Neutrophil (primary cell): ENCODE results near the gene PPP6R2.

Source experiments
- H3K27ac ChIP-seq: fragments of 200-600 bp; sonication (generic); 2 replicates; pipeline ENCODE4 v1.5.1; 2016; ENCODE audit warnings: mild to moderate bottlenecking, moderate library complexity
- H3K27me3 ChIP-seq: fragments of 200-600 bp; sonication (generic); 2 replicates; pipeline ENCODE4 v1.6.0; 2016; ENCODE audit warnings: mild to moderate bottlenecking
- H3K36me3 ChIP-seq: fragments of 200-600 bp; sonication (generic); 2 replicates; pipeline ENCODE4 v1.5.1; 2017
- H3K4me1 ChIP-seq, 2 experiments: fragments of 200-600 bp in 1 of 2; sonication (generic) in 1 of 2; 1 replicate in 1 of 2; 2 replicates in 1 of 2; pipeline versions ENCODE4 v1.5.1 to v1.6.1; 2013 to 2016; ENCODE audit warnings: low read depth in 1 of 2, low read length in 1 of 2, mild to moderate bottlenecking in 1 of 2, moderate library complexity in 1 of 2; ENCODE audit not compliant: control insufficient read depth in 1 of 2, insufficient read depth in 1 of 2
- H3K4me3 ChIP-seq, 2 experiments: fragments of 200-600 bp in 1 of 2; sonication (generic) in 1 of 2; 1 replicate in 1 of 2; 2 replicates in 1 of 2; pipeline ENCODE4 v1.5.1; 2013 to 2016; ENCODE audit warnings: low read depth in 1 of 2, low read length in 1 of 2, mild to moderate bottlenecking in 1 of 2, moderate library complexity in 1 of 2
- H3K9me3 ChIP-seq: fragments of 200-600 bp; sonication (generic); 2 replicates; pipeline ENCODE4 v1.5.1; 2016
- TF ChIP-seq, protein P1 (sequence below): fragments of 200-600 bp; sonication (generic); IDR thresholded peaks from 2 replicates; pipeline ENCODE4 v1.5.1; 2016; ENCODE audit warnings: antibody characterized with exemption

Gene PPP6R2

DNA sequence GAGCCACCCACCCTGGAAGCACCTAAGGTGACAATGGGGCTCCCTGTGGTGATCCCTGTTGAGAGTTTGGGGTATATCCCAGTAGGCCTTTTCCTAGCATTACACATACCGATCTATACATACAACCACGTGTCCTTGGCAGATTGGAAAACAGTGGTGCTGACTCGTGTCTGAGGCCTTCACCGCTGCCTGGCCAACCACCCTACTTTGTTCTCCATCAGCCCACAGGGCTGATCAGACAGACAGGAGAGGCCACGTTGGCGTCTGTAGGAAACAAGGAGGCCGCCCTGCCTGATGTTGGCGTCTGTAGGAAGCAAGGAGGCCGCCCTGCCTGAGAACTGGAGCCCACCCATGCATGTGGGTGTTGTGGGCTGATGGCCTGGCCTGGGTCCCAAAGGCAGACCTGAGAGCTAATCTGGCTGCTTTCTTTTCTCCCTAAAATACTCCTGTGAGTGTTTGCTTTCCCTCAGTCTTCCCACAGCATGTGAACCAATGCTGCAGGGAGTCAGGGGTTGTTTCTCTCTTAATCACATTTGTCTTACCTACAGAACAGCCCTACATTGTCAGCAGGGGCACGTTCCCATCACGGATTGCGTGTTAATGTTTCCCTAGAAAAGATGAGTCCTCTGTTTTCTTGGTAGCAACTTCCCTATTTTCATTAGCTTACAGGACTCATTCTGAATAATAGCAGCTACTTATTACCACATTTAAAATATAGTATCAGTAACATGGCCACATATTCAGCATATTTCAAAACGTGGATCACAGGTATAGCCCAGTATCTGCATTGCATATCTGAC, 74.5 kb downstream of the PPP6R2 start:
- no peaks in the 10 kb centered on the region for H3K27me3 ChIP-seq
- no peak overlapping the region for H3K4me3 ChIP-seq
- TF ChIP-seq, protein P1, sequence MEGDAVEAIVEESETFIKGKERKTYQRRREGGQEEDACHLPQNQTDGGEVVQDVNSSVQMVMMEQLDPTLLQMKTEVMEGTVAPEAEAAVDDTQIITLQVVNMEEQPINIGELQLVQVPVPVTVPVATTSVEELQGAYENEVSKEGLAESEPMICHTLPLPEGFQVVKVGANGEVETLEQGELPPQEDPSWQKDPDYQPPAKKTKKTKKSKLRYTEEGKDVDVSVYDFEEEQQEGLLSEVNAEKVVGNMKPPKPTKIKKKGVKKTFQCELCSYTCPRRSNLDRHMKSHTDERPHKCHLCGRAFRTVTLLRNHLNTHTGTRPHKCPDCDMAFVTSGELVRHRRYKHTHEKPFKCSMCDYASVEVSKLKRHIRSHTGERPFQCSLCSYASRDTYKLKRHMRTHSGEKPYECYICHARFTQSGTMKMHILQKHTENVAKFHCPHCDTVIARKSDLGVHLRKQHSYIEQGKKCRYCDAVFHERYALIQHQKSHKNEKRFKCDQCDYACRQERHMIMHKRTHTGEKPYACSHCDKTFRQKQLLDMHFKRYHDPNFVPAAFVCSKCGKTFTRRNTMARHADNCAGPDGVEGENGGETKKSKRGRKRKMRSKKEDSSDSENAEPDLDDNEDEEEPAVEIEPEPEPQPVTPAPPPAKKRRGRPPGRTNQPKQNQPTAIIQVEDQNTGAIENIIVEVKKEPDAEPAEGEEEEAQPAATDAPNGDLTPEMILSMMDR, result no peak
- no peaks in the 10 kb centered on the region for H3K4me1 ChIP-seq
- peaks cover 98% of the 10 kb centered on the region for H3K36me3 ChIP-seq
- H3K9me3 ChIP-seq, result no peaks in the 10 kb centered on the region
- no peak overlapping the region for H3K27ac ChIP-seq

- TF ChIP-seq, protein P1, result no peak
- no peak overlapping the region for H3K27ac ChIP-seq
- no peaks in the 10 kb centered on the region for H3K27me3 ChIP-seq
- H3K36me3 ChIP-seq, result peaks cover 100% of the 10 kb centered on the region
- H3K4me3 ChIP-seq, result no peak overlapping the region
- no peaks in the 10 kb centered on the region for H3K9me3 ChIP-seq
- H3K4me1 ChIP-seq, result no peaks in the 10 kb centered on the region
Measured at GRCh38 chr22:50418624-50419023, 75.5 kb downstream of the PPP6R2 start.

DNA sequence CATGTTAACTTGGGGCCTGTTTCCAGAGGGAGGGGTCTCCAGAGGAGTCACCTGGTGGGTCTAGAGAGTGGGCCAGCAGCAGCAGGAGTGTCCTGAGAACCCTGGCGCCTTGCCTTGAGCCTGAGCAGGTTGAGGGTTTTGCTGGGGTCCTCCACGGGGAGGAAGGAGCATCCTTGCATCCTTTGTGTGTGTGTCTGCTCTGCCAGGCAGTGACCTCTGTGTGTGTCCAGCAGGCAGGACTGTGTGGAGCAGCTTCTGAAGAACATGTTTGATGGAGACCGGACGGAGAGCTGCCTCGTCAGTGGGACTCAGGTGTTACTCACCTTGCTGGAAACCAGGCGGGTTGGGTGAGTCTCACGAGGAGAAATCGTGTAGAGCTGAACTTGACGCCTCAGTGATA, 76.0 kb downstream of the PPP6R2 start:
- Histone ChIP-seq H3K4me1 (no peaks in the 10 kb centered on the region), H3K27ac (no peak overlapping the region), H3K4me3 (no peak overlapping the region), H3K36me3 (peaks cover 100% of the 10 kb centered on the region), H3K9me3 (no peaks in the 10 kb centered on the region), H3K27me3 (no peaks in the 10 kb centered on the region)
- TF ChIP-seq, protein P1, result no peak

DNA sequence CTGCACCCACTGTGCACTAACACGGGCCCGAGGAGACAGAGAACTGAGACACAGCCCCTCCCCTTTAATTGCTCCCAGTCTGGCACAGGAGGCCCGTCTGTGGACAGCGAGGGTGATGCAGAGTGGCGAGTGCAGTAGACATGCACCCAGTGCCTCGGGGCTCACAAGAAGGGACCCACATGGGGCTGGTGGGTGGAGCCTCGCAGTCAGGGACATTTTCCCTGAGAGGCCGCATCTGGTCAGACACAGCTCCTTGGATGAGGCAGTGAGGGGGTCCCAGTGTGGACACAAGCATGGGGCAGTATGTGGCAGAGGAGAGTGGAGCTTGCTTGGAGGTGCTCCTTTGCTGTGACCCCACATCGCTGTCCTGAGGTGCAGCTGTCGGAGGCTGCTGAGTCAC, 76.9 kb downstream of the PPP6R2 start:
- Histone ChIP-seq H3K4me3 (no peak overlapping the region), H3K27me3 (no peaks in the 10 kb centered on the region), H3K4me1 (no peaks in the 10 kb centered on the region), H3K9me3 (no peaks in the 10 kb centered on the region), H3K36me3 (peaks cover 98% of the 10 kb centered on the region), H3K27ac (no peak overlapping the region)
- TF ChIP-seq, protein P1, result no peak

DNA sequence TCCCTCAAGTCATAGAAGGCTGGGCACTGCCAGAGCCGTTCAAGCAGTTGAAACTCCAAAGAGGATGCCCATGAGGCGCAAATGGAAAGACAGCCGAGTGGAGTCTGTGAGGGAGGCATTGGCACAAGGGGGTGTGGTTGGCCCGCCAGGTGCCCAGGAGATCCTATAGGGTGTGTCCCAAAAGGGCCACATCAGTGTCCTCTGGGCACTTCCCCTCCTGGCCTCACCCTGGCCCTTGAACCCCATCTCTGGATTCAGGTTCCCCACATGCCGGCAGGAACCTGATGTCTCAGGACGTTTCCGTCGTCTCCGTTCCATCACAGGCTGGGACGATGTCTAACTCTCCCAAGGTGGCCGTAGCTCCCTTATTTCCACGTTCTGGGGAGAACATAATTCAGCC, 77.5 kb downstream of the PPP6R2 start:
- TF ChIP-seq, protein P1, result no peak
- Histone ChIP-seq H3K27me3 (no peaks in the 10 kb centered on the region), H3K9me3 (no peaks in the 10 kb centered on the region), H3K4me1 (no peaks in the 10 kb centered on the region), H3K36me3 (peaks cover 98% of the 10 kb centered on the region), H3K27ac (no peak overlapping the region), H3K4me3 (no peak overlapping the region)
